Effector memory CD4-positive, alpha-beta T cell (primary cell): Measurements from ENCODE around the gene C20orf141.
"Not testable (repeated sequence)": the region's sequence is repeated elsewhere in the genome, so short reads cannot be mapped to it uniquely, and the experiment has no call there.

ENCODE experiments used
- DNase-seq, 3 donors: peaks; one replicate each; pipeline ENCODE4 v3.0.0-alpha.2; 2020
- H3K27ac ChIP-seq: 2 replicates; pipeline ENCODE4 v1.7.0; 2013; ENCODE audit warnings: mild to moderate bottlenecking, low read length, moderate library complexity; ENCODE audit not compliant: insufficient read depth, poor library complexity, severe bottlenecking
- H3K27me3 ChIP-seq: replicated peaks from 2 replicates; pipeline ENCODE4 v1.7.0; 2013; ENCODE audit warnings: mild to moderate bottlenecking, low read length; ENCODE audit not compliant: insufficient read depth, control insufficient read depth, poor library complexity, severe bottlenecking
- H3K36me3 ChIP-seq: 2 replicates; pipeline ENCODE4 v1.7.0; 2013; ENCODE audit warnings: mild to moderate bottlenecking, low read length, moderate library complexity; ENCODE audit not compliant: control insufficient read depth, insufficient read depth
- H3K4me1 ChIP-seq: 2 replicates; pipeline ENCODE4 v1.7.0; 2013; ENCODE audit warnings: low read length, mild to moderate bottlenecking; ENCODE audit not compliant: control insufficient read depth, insufficient read depth, poor library complexity, severe bottlenecking
- H3K4me3 ChIP-seq: 2 replicates; pipeline ENCODE4 v1.7.0; 2013; ENCODE audit warnings: low read length, low read depth, mild to moderate bottlenecking; ENCODE audit not compliant: insufficient read depth, poor library complexity, severe bottlenecking
- H3K9me3 ChIP-seq: 2 replicates; pipeline ENCODE4 v1.7.0; 2013; ENCODE audit warnings: mild to moderate bottlenecking, low read length, moderate library complexity; ENCODE audit not compliant: control insufficient read depth

Gene C20orf141

DNA sequence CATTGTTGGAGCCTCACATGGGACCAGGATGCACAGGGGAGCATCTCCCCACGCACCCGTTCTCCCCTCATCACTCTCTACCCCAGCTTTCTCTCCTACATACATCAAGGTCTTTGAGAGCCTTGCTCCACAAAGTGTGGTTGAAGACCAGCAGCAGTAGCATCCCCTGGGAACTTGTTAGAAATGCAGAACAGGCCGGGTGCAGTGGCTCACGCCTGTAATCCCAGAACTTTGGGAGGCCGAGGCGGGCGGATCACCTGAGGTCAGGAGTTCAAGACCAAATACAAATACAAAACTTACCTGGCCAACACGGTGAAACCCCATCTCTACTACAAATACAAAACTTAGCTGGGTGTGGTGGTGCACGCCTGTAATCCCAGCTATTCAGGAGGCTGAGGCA, 6.9 kb upstream of the C20orf141 start:
- H3K27ac ChIP-seq, H3K4me3 ChIP-seq, H3K27me3 ChIP-seq, H3K36me3 ChIP-seq, H3K4me1 ChIP-seq, DNase-seq, H3K9me3 ChIP-seq: not testable (repeated sequence)

DNA sequence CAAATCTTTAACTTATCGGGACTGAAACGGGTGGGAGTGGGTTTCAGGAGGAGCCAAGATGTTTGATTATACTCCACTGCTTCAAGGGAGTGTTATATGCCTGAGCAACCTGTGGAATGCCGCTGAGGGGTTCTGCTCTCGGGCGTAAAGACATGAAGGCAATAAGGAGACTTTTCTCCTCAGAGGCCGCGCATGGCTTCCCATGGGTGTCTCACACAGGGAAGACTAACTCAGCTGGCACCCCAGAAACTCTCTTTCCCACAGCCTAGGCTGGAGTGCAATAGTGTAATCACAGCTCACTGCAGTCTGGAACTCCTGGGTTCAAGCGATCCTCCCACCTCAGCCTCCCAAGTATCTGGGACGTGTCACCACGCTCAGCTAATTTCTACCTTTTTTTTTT, 5.1 kb upstream of the C20orf141 start:
- H3K4me3 ChIP-seq, result no peak overlapping the region
- peaks cover 4% of the 10 kb centered on the region for H3K27me3 ChIP-seq
- no peaks in the 10 kb centered on the region for H3K36me3 ChIP-seq
- no peak for DNase-seq
- no peak overlapping the region for H3K27ac ChIP-seq
- no peaks in the 10 kb centered on the region for H3K4me1 ChIP-seq
- no peaks in the 10 kb centered on the region for H3K9me3 ChIP-seq

GRCh38 chr20:2812189-2812588, 2.6 kb upstream of the C20orf141 start:
- no peak overlapping the region for H3K27ac ChIP-seq
- no peaks in the 10 kb centered on the region for H3K9me3 ChIP-seq
- H3K27me3 ChIP-seq, result no peaks in the 10 kb centered on the region
- H3K36me3 ChIP-seq, result no peaks in the 10 kb centered on the region
- H3K4me1 ChIP-seq, result no peaks in the 10 kb centered on the region
- DNase-seq, result no peak
- no peak overlapping the region for H3K4me3 ChIP-seq

- H3K36me3 ChIP-seq, result no peaks in the 10 kb centered on the region
- H3K27me3 ChIP-seq, result no peaks in the 10 kb centered on the region
- no peaks in the 10 kb centered on the region for H3K4me1 ChIP-seq
- no peak overlapping the region for H3K27ac ChIP-seq
- DNase-seq, result no peak
- H3K4me3 ChIP-seq, result no peak overlapping the region
- H3K9me3 ChIP-seq, result no peaks in the 10 kb centered on the region
Observed at GRCh38 chr20:2814076-2814475, 711 bp upstream of the C20orf141 start.

DNA sequence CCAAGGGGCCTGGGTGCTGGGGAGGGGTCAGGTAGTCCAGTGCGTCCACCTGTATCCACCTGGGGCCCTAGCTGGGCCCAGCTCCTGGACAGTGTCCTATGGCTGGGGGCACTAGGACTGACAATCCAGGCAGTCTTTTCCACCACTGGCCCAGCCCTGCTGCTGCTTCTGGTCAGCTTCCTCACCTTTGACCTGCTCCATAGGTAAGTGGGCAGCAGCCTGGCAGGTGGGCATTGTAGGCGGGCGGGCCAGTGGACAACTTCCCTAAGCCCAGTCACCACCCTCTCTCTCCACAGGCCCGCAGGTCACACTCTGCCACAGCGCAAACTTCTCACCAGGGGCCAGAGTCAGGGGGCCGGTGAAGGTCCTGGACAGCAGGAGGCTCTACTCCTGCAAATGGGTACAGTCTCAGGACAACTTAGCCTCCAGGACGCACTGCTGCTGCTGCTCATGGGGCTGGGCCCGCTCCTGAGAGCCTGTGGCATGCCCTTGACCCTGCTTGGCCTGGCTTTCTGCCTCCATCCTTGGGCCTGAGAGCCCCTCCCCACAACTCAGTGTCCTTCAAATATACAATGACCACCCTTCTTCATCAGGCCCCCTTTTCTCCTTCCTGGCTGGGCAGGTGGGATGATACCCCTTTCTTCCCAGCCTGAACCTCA, 584 bp downstream of the C20orf141 start:
- H3K27ac ChIP-seq, result no peak overlapping the region
- no peaks in the 10 kb centered on the region for H3K36me3 ChIP-seq
- DNase-seq, result no peak
- H3K4me1 ChIP-seq, result peaks cover under 1% of the 10 kb centered on the region
- H3K27me3 ChIP-seq, result no peaks in the 10 kb centered on the region
- H3K4me3 ChIP-seq, result no peak overlapping the region
- no peaks in the 10 kb centered on the region for H3K9me3 ChIP-seq

GRCh38 chr20:2816030-2816582, 1.3 kb downstream of the C20orf141 start, which contains the start of gene TMEM239:
TSS of gene TMEM239 (plus strand) at chr20:2816364. CDS start at chr20:2816555, 191 bp downstream.
- no peak within 1 kb of the TSS for H3K27ac ChIP-seq
- DNase-seq, result no peak
- peaks cover 8% of the 10 kb centered on the region for H3K4me1 ChIP-seq
- H3K4me3 ChIP-seq, result no peak within 1 kb of the TSS
- H3K36me3 ChIP-seq, result no peaks in the 10 kb centered on the region
- no peaks in the 10 kb centered on the region for H3K9me3 ChIP-seq
- no peaks in the 10 kb centered on the region for H3K27me3 ChIP-seq

DNA sequence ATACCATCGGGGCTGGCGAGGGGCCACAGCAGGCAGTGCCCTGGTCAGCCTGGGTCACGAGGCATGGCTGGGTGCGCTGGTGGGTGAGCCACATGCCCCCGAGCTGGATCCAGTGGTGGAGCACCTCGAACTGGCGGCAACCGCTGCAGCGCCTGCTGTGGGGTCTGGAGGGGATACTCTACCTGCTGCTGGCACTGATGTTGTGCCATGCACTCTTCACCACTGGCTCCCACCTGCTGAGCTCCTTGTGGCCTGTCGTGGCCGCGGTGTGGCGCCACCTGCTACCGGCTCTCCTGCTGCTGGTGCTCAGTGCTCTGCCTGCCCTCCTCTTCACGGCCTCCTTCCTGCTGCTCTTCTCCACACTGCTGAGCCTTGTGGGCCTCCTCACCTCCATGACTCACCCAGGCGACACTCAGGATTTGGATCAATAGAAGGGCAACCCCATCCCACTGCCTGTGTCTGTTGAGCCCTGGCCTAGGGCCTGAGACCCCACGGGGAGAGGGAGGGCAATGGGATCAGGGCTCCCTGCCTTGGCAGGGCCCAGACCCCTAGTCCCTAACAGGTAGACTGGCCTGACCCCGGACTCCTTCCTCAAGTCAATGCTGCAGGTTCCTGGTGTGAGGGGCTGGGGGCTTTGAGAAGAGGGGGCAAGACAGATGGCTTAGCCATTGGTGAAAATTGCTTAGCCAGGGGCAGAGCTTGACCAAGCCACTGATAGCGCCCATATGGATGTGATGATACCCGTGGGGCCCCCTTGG, 2.0 kb downstream of the C20orf141 start:
- Histone ChIP-seq H3K4me3 (no peak overlapping the region), H3K27me3 (no peaks in the 10 kb centered on the region), H3K9me3 (no peaks in the 10 kb centered on the region), H3K36me3 (no peaks in the 10 kb centered on the region), H3K27ac (no peak overlapping the region), H3K4me1 (peaks cover 14% of the 10 kb centered on the region)
- no peak for DNase-seq

DNA sequence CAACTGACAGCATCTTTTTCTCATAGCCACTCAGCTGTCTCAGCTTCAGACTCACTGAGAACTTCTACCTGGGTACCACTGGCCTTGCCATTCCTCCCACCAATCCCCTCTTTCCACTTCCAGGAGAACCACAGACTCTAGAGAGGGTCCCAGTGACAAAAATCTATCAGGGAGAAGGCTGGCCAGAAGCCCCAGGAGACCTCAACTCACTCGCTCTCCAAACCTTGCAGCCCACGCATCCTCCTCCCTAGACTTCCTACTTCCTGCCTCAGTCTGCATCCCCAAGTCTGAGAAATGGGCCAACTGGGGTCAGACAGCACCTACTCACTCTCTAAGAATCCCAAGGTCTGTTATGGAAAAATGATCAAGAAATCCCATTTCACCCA, 2.5 kb downstream of the C20orf141 start:
- no peaks in the 10 kb centered on the region for H3K27me3 ChIP-seq

GRCh38 chr20:2817891-2818595, 3.3 kb downstream of the C20orf141 start:
- H3K4me3 ChIP-seq, result no peak overlapping the region
- H3K27ac ChIP-seq, result no peak overlapping the region
- H3K9me3 ChIP-seq, result no peaks in the 10 kb centered on the region
- no peaks in the 10 kb centered on the region for H3K27me3 ChIP-seq
- DNase-seq, result no peak
- H3K36me3 ChIP-seq, result no peaks in the 10 kb centered on the region
- H3K4me1 ChIP-seq, result peaks cover 18% of the 10 kb centered on the region

More for the DNA sequence above, 2.5 kb downstream of the C20orf141 start:
- no peaks in the 10 kb centered on the region for H3K9me3 ChIP-seq
- H3K27ac ChIP-seq, result no peak overlapping the region
- H3K4me1 ChIP-seq, result peaks cover 18% of the 10 kb centered on the region
- H3K4me3 ChIP-seq, result no peak overlapping the region
- no peak for DNase-seq
- no peaks in the 10 kb centered on the region for H3K36me3 ChIP-seq
